Measurements from ENCODE around the gene ACTA2. TPM values are rescaled to one million over a fixed set of nuclear protein-coding genes. Genes with fewer than 3 reads are reported as not detected.

ACTA2 gene
- total RNA-seq, 1 experiment from 2014 or later, result 11.2 TPM

GRCh38 chr10:88892222-88892967 is 60.2 kb downstream of the ACTA2 start:
- DNase-seq (ENCODE audit: low spot score), result peak; percentile 40

GRCh38 chr10:88890681-88891381 is 61.7 kb downstream of the ACTA2 start:
- no peak for DNase-seq (ENCODE audit: low spot score)

- DNase-seq (ENCODE audit: low spot score), result no peak
Observed at GRCh38 chr10:88889559-88890337, 62.8 kb downstream of the ACTA2 start.

GRCh38 chr10:88888810-88889445 is 63.6 kb downstream of the ACTA2 start:
- DNase-seq (ENCODE audit: low spot score), result no peak

- peak; percentile 35 for DNase-seq (ENCODE audit: low spot score)
Observed at GRCh38 chr10:88886557-88886956, 66.0 kb downstream of the ACTA2 start.

Other genes starting within 250 kb of the ACTA2 start
- gene LIPK, start 246.5 kb downstream of the ACTA2 start, total RNA-seq (2014; rRNA removed; shearing (Covaris generic)), result not detected in 2 replicates
- gene LIPN, start 192.8 kb downstream of the ACTA2 start, total RNA-seq (2014; rRNA removed; shearing (Covaris generic)), result not detected in 2 replicates
- not detected in 2 replicates for gene LIPM, start 150.0 kb downstream of the ACTA2 start, total RNA-seq (2014; rRNA removed; shearing (Covaris generic))
- gene ANKRD22, start 100.9 kb downstream of the ACTA2 start, total RNA-seq (2014; rRNA removed; shearing (Covaris generic)), result not detected in 2 replicates
- 40.4 and 48.8 TPM in 2 replicates for gene STAMBPL1, start 72.5 kb downstream of the ACTA2 start, total RNA-seq (2014; rRNA removed; shearing (Covaris generic))
- gene FAS, start 38.0 kb upstream of the ACTA2 start, total RNA-seq (2014; rRNA removed; shearing (Covaris generic)), result 16.0 and 17.2 TPM in 2 replicates